GM03348 (cell line): ENCODE results near the gene PDZRN4.
"Not testable (repeated sequence)": the region's sequence is repeated elsewhere in the genome, so short reads cannot be mapped to it uniquely, and the experiment has no call there.

ENCODE experiments used
- DNase-seq: peaks from one replicate; pipeline ENCODE4 v3.0.0; 2012; ENCODE audit warnings: low spot score

Gene PDZRN4

DNA sequence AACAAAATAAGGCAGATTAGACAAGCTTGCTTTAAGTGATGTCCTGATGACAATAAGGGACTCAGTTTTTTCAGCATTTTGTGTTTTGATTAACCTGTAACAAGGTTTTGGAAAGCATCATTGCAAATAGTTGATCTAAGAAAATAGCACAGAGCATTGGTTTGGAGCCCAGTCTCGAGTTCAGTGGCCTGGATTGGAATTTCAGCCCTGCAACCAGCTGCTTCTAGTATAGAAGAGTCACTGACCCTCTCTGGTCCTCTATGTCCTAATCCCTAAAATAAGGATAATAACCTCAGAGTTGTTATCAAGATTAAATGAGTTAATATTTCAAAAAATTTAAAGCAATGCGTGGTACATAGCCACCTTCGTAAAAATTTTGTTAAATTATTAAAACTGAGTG is 25.5 kb downstream of the PDZRN4 start:
- DNase-seq = no peak

DNA sequence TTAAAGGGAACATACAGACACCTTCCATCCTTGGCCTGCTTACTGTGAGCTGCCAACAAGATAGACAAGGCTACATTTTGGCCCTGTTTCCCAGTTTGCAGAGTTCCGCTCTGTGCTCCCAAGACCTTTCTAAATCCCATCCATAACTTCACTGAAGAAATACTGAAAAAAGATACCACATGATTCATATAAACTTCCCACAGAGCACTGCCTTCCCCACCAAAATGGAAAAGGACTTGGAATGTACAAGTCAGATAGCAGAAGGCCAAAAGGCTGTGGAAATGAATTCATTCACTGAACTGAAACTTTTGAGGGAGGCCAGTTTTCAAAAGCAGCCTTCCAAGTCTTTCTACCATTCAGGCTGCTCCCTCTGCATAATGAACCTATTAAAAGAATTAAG is 29.6 kb downstream of the PDZRN4 start:
- no peak for DNase-seq

DNA sequence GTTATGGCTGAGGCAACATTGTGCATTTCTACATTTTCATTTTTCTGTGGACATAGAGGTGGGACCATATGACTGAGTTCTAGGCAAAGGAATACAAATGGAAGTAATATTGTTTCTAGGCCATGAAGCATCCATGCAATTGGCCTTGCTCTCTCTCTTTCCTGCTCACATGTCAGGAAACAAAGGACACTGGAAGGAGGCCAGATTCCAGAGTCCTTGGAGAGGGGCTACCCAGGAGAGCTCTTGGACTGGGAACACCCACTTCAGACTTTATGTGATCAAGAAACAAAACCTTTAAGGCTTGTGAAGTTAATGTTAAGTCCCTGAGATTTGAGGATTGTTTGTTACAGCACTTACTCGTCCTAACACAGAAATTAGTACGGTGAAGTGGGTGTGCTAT is 32.8 kb downstream of the PDZRN4 start:
- DNase-seq = no peak

DNA sequence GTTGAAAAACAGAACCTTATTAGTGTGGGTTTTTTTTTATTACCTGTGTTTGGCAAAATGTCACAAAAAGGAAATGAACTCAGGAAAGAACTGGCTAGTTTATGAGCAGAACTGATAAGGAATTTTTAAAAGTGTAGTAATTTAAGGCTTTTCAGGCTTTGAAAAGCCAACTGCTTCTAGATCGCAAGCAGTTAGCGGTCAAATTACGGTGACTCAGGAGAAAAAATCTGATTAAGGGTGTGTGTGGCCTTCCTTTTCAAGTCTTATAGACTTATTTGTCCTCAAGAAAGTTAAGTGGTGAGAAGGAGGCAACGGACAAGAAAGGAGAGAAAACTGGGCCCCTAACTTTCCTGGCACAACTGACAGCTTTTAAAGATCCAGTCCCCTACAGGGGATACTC is 33.4 kb downstream of the PDZRN4 start:
- DNase-seq = no peak

DNA sequence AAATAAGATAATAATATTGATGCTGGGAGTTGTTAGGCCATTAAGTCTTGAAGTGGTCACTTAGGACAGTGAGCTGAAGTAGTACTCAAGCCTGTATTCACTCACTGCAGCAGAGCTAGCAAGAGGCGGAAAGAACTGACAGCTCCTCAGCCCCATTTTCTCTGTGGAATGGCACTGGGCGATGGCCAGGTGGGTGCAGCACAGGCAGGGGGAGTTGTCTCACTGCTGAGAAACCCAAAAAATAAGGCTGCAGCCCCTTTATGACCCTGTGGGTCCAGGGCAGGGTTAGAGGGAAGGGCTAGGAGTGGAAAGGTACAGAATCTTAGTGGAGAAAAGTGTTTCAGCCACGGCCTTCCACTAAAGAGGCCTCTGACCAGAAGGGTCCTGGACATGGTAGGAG is 35.5 kb downstream of the PDZRN4 start:
- no peak for DNase-seq

DNA sequence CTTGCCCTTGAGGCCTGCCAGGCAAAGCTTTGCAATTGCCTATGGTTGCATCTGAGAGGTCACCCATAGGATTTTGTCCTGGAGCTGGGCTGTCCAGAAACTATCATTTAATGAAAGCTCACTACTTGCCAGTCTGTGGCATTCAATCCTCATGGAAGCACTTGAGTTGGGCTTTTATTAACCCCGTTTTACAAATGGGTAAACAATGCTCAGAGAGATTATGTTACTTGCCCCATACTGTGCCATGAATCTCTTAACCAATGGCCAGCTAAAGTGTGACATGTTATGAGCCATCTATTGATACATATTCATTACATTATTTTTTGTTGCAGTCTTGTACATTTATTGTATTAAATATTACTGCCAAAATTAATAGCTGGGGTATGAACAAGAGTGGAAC is 35.9 kb downstream of the PDZRN4 start:
- DNase-seq = no peak

DNA sequence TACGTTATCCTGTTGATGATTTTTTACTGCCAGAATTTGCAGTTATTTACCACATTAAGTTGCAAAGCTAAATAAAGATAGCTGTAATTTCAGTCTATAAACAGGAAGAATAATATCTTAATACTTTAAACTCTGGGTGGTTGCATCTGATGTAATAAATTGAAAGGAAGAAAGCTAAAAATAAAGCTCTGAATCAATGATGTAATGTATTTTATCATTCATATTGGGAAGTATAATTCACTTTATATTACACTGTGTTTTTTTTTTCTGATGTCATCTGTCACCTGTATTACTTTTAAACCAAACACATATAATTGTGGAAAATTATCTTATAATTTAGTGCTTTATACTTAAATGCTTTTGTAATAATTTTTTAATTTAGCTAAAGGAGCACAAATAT is 37.1 kb downstream of the PDZRN4 start:
- DNase-seq = no peak

DNA sequence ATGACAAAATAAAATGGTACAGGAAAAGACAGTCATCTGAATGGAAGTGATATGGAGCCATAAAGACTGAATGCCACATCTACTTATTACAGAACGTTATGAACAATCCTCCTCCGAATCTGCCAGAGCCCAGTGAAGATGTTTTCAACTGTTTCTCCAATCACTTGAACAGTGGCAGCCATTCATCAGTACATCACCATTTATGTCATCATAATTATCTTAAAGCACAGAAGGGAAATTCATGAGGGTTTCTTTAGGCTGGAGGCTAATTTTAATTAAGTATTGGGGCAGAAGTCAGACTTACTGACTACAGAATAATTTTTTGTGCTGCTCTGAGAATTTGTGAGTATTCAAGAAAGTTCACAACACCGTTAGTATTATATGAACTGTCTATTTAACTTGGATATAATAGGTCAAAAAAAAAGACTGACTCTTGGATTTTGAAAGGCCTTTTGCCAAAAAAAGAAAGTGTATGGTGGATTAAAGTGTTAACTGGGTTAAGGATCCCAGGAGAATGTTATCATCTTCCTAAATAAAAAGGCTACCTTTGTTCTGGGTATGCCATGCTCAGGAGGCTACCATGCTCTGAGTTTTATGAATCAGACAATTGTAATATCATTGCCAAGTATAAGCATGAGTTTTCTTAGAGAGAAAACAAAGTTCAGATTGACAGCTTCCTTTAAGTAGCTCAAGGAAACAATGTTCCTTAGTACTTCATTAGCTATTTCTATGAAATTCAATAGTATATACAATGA is 40.1 kb downstream of the PDZRN4 start:
- DNase-seq = no peak

DNA sequence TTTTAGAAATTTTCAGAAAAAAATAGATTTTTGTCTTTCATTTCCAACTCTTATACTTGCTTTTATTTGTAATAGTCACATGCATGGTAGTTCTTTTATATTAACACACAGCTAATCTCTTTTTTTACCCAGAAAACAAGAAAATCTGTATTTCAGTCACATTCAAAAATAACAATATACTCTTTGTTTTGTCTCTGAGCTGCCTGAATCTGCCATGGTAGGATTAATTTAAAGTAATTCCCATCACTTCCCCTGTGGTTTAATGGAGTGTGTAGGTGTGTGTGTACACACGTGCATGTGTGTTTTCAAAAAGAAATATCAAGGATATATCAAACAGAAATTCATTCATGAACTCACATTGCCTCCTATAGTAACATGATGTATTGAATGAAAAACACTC is 42.6 kb downstream of the PDZRN4 start:
- DNase-seq = no peak

DNA sequence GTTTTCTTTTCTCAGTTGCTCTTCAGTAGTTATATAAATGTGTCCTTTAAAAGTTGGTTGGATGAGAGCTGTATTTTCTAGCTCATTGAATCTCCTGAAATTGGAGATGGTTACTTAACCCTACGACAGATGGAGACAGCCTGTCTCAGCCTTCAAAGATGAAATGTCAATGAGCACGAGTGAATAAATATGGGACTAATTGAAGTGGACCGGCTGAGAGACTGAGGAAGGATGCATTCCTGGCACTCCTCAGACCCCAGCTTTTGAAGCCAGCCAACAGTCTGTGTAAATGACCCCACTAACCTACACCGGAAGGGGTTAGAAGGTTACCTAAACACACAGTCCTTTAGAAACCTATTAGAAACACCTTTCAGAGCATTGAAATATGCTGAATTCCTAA is 46.6 kb downstream of the PDZRN4 start:
- DNase-seq = no peak

DNA sequence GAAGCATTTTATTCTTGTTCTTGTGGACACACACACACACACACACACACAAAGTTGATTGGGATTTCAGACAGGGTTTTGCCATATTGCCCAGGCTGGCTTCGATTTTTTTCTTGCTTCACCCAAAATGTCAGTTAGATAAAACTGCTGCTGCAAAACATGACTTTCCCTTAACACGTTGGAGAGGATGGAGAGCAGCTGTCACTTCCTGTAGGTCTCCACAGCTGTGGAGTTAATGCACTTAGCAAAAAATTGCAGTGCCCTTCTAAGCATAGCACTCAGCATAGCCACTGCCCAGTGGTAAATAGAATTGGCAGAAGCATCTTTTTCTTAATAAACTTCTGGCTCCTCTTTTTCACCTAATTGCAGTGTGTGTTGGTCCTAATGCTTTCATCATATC is 54.5 kb downstream of the PDZRN4 start:
- no peak for DNase-seq

DNA sequence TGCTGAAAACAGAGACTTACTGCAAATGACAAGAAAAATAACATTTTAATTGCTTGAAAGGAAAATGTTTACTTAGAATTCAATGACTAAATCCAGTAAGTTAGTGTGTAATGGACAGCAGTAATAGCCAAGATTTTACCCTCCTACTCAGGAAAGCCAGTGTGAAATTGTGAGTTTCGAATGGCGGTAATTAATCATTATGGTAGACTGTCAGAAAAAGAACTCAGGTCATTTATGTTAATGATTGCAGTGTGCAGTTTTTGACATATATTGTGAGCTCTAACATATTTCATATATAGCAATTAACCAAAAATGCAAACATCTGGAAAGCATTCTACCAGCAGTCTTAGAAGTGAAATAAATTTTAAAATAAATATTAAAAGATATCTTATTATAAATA is 60.3 kb downstream of the PDZRN4 start:
- DNase-seq = no peak

DNA sequence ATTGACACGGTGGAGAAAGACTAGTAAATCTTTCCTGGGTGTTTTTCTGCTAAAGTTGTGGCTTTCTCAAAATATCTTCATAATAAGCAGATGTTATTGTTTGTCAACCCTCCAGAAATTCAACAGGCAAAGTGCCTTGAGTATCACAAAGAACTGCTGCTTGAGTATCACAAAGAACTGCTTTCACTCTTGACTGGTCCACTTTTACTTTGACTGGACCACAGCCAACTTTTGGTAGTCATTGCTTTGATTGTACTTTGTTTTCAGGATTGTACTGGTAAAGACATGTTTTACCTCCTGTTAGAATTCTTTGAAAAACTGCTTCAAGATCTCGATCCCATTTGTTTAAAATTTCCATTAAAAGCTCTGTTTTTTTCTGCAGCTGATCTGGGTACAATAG is 62.6 kb downstream of the PDZRN4 start:
- DNase-seq = no peak

DNA sequence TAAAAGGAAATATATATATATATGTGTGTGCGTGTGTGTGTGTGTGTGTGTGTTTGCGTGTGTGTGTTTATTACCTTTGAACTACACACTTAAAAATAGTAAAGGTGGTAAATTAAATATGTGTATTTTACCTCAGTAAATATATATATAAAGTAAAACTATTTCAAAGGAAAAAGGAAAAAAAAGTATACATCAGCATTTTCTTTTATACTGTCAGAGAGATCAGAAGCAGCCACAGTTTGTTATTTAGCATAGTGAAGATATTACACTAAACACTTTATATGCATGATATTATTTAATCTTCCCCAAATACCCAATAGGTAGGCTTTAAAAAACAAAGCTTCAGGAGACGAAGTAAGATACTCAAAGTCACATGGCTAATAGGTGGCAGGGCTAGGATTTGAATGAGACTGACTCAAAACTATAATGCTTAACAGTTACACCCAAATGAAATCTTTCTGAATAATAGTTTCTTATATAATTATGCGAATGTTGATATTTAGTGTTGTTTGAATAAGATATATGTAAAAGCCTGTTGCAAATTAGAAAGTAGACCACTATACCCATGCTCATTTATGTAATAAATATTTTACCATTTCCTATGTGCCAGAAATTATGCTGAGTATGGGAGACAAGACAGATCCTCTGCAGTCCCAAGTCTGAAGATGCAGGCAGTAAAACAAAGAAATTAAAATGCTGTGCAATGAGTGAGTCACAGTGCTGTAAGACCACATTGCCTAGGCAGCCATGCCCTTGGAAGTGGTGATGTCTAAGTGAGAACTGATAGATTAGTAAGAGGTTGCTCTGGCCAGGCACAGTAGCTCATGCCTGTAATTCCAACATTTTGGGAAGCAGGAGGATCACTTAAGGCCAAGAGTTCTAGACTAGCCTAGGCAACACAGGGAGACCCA is 66.1 kb downstream of the PDZRN4 start:
- no peak for DNase-seq

DNA sequence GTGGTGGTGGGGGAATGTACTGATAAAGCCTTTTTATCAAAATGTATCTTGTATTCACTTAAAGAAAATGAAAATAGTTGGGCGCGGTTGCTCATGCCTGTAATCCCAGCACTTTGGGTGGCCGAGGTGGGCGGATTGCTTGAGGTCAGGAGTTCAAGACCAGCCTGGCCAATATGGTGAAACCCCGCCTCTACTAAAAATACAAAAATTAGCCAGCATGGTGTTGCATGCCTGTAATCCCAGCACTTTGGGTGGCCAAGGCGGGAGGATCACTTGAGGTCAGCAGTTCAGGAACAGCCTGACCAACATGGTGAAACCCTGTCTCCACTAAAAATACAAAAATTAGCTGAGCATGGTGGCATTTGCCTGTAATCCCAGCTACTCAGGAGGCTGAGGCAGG is 75.1 kb downstream of the PDZRN4 start:
- not testable (repeated sequence) for DNase-seq

DNA sequence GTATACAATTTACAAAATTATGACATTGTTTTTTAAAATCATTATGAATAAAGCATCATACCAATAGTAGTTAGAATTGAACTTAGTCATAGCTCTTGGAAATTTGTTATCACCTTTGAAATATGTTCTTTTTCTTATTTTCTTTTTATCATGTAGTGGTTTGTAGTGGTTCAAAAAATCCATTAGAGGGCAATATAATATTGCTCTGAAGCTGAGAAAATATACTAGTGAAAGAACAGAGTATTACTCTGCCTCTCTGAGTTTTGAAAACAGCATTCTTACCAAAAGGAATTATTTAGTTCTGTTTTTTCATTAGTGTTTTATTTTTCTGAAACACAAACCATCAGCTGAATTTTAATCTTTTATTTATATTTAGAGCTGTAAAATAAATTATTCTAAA is 76.2 kb downstream of the PDZRN4 start:
- peak; percentile 13 for DNase-seq

DNA sequence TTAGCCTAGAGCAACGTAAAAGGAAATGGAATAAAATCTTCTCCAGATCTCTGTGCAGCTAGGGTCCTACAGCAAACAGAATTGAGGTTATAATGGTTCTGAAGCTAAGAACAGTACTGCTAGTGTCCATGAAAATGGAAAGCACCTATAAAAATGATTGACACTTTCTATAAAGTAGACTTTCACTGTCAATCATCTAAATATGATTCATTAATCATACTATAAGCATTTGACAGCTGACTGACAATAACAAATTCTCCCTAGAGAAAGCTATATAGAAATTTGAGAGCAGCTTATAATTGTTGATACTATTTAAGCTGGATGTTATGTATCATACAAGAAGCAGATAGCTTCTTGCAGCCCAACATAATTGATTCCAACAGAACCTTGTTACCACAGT is 80.9 kb downstream of the PDZRN4 start:
- DNase-seq = no peak

DNA sequence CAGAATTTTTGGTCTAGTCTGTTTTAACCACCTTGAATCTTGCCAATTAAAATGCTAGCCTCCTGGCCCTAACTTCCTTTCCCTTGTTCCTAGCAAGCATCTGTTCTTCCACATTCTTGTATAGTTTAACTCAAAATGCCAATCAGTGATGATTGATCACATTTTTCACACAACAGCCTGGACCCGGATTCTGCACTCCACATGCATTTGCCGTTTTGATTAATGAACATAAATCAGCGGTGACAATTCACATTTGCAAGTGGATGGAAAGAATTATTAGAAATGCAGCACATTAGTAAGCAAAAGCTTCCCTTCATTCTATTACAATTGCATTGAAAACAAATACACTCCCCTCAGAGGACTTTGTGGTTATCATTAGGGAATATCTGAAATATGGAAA is 83.4 kb downstream of the PDZRN4 start:
- no peak for DNase-seq

DNA sequence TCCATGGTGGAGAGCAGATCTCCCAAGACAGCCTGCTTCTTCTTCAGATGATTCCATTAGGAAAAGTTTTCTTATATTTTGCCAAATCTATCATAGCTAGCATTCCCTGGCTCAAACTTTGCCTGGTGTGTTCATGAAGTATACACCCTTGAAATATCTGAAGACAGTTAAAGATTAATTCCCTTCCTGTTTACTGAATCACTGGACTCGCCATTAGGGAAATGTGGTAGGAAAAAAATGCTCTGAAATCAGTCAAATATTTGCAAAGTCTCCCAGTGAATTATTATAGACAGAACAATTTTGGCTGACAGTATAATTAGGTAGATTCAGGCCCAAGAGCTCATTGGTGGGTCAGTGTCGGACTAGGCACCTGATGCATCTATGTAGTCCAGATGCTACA is 86.5 kb downstream of the PDZRN4 start:
- no peak for DNase-seq

DNA sequence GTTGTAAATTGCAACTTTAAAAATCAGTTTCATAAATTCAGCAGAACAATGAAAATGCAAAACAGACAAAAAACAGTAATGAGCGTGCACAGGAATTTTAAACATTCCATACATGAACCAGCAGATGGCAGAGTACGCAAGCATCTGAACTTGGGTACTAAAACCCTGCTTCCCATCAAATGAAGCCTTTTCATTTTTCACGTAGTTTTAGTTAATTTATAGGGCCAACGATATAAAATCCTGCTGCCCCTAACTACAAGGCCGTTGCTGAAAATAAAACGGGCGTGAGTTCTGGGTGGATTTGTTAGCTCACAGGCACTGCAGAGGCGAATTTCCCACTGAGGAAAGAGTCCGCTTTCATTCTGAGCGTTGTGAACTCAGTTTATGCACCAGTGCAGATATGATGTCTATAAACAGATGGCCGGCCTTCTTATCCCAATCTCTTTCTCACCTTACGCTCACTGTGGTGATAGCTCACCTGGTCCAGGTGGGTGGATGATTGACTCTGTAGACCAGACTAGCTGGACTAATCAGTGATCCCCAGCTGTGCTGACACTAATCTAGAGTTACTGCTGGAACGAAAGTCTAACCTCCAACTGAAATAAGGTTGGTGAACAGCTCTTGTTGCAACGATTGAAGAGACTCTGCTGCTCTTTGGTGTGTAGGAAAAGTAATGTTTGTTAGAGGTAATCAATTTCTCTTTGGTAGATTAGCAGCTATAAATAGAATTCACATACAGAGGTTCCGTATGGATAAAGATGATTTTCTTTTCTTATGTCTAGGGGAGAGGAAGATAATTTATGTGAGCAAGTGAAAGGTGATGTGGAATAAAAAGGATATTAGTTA is 89.2 kb downstream of the PDZRN4 start:
- peak; percentile 59 for DNase-seq

DNA sequence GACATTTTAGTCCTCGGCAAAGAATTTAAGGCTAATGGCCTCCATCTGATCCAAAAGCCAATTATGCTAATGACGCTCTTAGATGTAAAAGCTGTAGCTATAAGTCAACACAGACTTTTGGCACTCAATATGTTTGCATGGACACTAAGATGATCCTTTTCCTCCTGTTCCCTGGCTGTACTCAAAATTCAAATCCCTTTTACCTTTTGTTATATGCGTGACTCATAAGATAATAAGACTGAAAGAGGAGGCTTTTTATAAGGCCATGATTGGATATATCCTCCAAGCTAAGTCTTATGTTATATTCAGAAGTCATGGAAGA is 89.8 kb downstream of the PDZRN4 start:
- no peak for DNase-seq

DNA sequence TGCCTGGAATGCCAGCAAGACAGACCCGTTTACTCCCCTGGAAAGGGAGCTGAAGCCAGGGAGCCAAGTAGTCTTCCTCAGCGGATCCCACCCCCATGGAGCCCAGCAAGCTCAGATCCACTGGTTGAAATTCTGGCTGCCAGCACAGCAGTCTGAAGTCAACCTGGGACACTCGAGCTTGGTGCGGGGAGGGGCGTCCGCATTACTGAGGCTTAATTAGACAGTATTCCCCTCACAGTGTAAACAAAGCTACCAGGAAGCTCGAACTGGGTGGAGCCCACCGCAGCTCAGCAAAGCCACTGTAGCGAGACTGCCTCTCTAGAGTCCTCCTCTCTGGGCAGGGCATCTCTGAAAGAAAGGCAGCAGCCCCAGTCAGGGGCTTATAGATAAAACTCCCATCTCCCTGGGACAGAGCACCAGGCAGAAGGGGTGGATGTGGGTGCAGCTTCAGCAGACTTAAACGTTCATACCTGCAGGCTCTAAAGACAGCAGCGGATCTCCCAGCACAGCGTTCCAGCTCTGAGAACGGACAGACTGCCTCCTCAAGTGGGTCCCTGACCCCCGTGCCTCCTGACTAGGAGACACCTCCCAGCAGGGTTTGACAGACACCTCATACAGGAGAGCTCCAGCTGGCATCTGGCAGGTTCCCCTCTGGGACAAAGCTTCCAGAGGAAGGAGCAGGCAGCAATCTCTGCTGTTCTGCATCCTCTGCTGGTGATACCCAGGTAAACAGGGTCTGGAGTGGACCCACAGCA is 92.4 kb downstream of the PDZRN4 start:
- not testable (repeated sequence) for DNase-seq
